Breast epithelium (tissue), 4 donors: Measurements from ENCODE around the gene SMIM24. TPM values are rescaled to one million over a fixed set of nuclear protein-coding genes. Genes with fewer than 3 reads are reported as not detected.
A peak's percentile ranks its signal among the peaks of the same experiment; 100 is the strongest.

Experiments
- DNase-seq, 2 donors: peaks; one replicate each; pipeline ENCODE4 v3.0.0-alpha.2; 2019; ENCODE audit warnings: low spot score in 2 of 2
- H3K27ac ChIP-seq, 2 donors: fragments of 200-600 bp; sonication (generic) in 1 of 2; one replicate each; pipeline ENCODE4 v1.5.1; 2016 to 2019; ENCODE audit warnings: mild to moderate bottlenecking in 1 of 2
- H3K27me3 ChIP-seq, 2 donors: fragments of 200-600 bp; sonication (generic) in 1 of 2; one replicate each; pipeline versions ENCODE4 v1.5.1 to v1.6.0; 2017 to 2019; ENCODE audit warnings: control low read depth in 1 of 2, mild to moderate bottlenecking in 1 of 2
- H3K36me3 ChIP-seq: fragments of 200-600 bp; one replicate; pipeline ENCODE4 v1.5.1; 2019
- H3K4me1 ChIP-seq, 2 donors: fragments of 200-600 bp; sonication (generic); one replicate each; pipeline ENCODE4 v1.5.1; 2016 to 2019; ENCODE audit warnings: control low read depth in 1 of 2
- H3K4me3 ChIP-seq, 3 donors: fragments of 200-600 bp; sonication (generic); 1 replicate in 2 of 3; 2 replicates in 1 of 3; pipeline ENCODE4 v1.5.1; 2016 to 2019; ENCODE audit warnings: mild to moderate bottlenecking in 3 of 3, moderate library complexity in 2 of 3
- H3K9me3 ChIP-seq, 2 donors: fragments of 200-600 bp; sonication (generic) in 1 of 2; one replicate each; pipeline ENCODE4 v1.5.1; 2016 to 2019; ENCODE audit warnings: control low read depth in 1 of 2
- CTCF ChIP-seq, 3 donors: fragments of 450-650 bp; IDR thresholded peaks; one replicate each; pipeline ENCODE4 v1.5.1; 2016 to 2017; ENCODE audit warnings: antibody characterized with exemption in 3 of 3, mild to moderate bottlenecking in 3 of 3, moderate library complexity in 3 of 3
- POLR2A ChIP-seq: fragments of 450-650 bp; IDR thresholded peaks from one replicate; pipeline ENCODE4 v1.6.1; 2016; ENCODE audit warnings: antibody characterized with exemption, mild to moderate bottlenecking, moderate library complexity
- POLR2AphosphoS5 ChIP-seq, 3 donors: sonication (generic); formaldehyde crosslinking; IDR thresholded peaks; one replicate each; pipeline ENCODE4 v1.6.1; 2017; ENCODE audit warnings: antibody characterized with exemption in 3 of 3
- intact Hi-C: fragments of 100-400 bp; cut with DNase I; formaldehyde crosslinking; loops from one replicate; pipeline ENCODE4 v1.15.1; 2023; ENCODE audit warnings: low total_unique reads
- total RNA-seq, 3 donors: library from RNA; depleted of rRNA; stranded (reverse); fragments of >200 nt; gene quantifications; one replicate each; pipeline ENCODE4 v1.1.0, GENCODE V29; 2016

The SMIM24 gene
- total RNA-seq, 3 donors from 2014 or later: 2.0 to 6.7 TPM; not detected in 1

GRCh38 chr19:3474010-3474409, 6.3 kb downstream of the SMIM24 start:
- Histone ChIP-seq H3K36me3 (no peaks in the 10 kb centered on the region), H3K9me3 (no peaks in the 10 kb centered on the region), H3K27me3 (no peaks in the 10 kb centered on the region), H3K4me3 (no peak overlapping the region), H3K27ac (no peak overlapping the region), H3K4me1 (peaks cover 0 to 3% of the 10 kb centered on the region in 2 donors)
- intact Hi-C loops: no loop called here
- TF ChIP-seq POLR2A: no peak
- no peak for TF ChIP-seq CTCF (IDR thresholded peaks at IDR 0.05)
- no peak for TF ChIP-seq POLR2AphosphoS5 (IDR thresholded peaks at IDR 0.05)
- no peak for DNase-seq

DNA sequence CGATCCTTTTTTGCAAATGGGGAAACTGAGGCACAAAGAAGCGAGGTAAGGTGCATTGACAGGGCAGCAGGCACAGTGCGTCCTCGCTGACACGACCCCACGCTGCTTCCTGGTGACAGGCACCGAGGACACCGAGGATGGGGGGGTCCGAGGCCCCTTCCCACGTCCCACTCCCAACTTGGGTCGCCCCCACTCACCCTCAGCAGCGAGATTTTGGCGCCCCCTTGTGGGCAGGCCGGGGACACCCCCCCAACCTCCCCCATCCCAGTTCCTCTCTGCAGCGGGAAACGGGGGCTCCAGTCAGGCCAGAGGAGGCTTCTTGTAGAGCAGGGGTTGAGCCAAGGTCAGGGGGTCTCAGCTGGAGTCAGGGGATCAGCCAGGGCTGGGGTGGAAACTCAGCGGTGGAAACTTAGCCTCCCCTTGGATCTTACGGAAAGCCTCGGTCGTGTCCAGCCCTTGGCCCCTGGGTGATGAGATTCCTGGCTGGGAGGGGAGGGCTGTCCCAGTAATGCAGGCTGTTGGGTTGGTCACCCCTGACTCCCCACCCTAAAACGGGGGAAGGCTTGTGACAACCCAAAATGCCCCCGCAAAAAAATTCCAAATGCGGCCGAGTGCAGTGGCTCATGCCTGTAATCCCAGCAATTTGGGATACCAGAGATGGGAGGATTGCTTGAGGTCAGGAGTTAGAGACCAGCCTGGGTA, 8.2 kb downstream of the SMIM24 start:
- no peak for TF ChIP-seq POLR2A
- peak; percentile 79 to 85 (median 82) for TF ChIP-seq CTCF (IDR thresholded peaks at IDR 0.05)

GRCh38 chr19:3470500-3471128, 9.7 kb downstream of the SMIM24 start:
- Histone ChIP-seq H3K4me1 (peaks cover 0 to 3% of the 10 kb centered on the region in 2 donors), H3K36me3 (no peaks in the 10 kb centered on the region), H3K27me3 (no peaks in the 10 kb centered on the region), H3K4me3 (no peak overlapping the region), H3K27ac (peak overlapping the region in 1 of 2 donors; percentile 32), H3K9me3 (no peaks in the 10 kb centered on the region)
- intact Hi-C loops: no loop called here
- TF ChIP-seq POLR2AphosphoS5 (IDR thresholded peaks at IDR 0.05) (no peak), CTCF (IDR thresholded peaks at IDR 0.05) (no peak), POLR2A (no peak)
- no peak for DNase-seq

More for the DNA sequence above, 8.2 kb downstream of the SMIM24 start:
- Histone ChIP-seq H3K4me3 (no peak overlapping the region), H3K36me3 (no peaks in the 10 kb centered on the region), H3K27ac (no peak overlapping the region), H3K27me3 (no peaks in the 10 kb centered on the region), H3K4me1 (peaks cover 0 to 3% of the 10 kb centered on the region in 2 donors), H3K9me3 (no peaks in the 10 kb centered on the region)
- no peak for DNase-seq
- intact Hi-C loops: no loop called here

DNA sequence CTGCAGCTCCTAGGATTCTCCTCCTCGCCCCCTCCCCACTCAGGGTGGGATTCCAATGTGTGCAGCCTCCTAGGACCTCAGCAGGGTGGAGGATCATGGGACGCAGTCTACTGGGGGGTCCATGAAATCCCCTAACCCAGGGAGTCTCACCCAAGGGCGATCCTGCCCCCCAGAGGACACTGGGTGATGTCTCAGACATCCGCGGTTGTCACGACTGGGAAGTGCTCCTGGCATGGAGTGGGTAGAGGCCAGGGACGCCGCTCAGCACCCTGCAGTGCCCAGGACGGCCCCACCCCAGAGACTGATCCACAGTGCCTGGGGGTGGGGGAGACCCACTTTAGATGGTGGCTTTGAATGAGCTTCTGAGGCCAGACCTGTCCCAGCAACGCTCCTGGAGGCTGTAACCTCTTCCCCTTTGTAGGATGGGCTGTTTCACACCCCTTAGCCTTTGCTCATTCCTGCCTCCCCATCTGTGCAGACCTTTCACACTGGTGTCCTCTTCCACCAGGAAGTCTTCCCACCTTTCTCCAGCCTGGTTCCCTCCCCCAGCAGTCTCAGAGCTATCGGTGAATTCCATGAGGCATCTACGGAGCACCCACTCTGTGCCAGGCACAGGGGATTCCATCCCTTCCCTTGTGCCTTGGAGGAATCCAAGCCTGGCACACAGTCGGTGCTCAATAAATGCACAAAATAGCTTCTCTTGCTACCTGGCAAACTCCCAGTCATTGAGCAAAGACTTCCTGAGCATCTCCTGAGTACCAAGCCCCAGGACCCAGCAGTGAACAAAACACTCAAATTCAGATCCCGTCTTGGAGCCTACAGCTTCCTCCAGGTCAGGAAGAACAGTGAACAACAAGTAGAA, 10.5 kb downstream of the SMIM24 start:
- Histone ChIP-seq H3K9me3 (no peaks in the 10 kb centered on the region), H3K36me3 (no peaks in the 10 kb centered on the region), H3K4me1 (peaks cover 0 to 3% of the 10 kb centered on the region in 2 donors), H3K27ac (peak overlapping the region; percentile 32 to 55), H3K4me3 (no peak overlapping the region), H3K27me3 (no peaks in the 10 kb centered on the region)
- intact Hi-C loops: loop anchor here (10.0 kb wide), 1 partner anchor 145 kb away; no protein-coding TSS in a partner anchor
- no peak for TF ChIP-seq CTCF (IDR thresholded peaks at IDR 0.05)
- no peak for TF ChIP-seq POLR2AphosphoS5 (IDR thresholded peaks at IDR 0.05)
- no peak for TF ChIP-seq POLR2A
- DNase-seq: no peak
